Measurements from ENCODE around the gene ERP44.

DNA sequence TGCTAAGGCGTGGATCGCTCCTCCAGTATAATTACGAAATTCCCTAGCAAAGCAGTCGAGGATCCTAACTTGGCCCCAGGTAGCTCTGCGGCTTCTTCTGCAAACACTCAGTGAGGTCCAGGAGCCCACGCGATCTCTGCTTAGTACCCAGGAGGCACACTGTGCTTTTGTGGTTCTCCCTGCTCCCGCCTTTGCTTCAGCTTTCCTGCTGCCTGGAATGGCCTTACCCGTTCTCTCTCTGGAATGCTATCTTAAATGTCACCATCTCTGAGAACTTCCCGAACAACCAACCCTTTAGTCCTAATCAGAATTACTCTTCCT lies 882 bp upstream of the ERP44 start:
- TF ChIP-seq HDGF (IDR thresholded peaks at IDR 0.05; ENCODE audit: borderline replicate concordance) (no peak), FOXM1 (IDR thresholded peaks at IDR 0.05; ENCODE audit: borderline replicate concordance) (no peak), BHLHE40 (IDR thresholded peaks at IDR 0.05; ENCODE audit: borderline replicate concordance) (no peak), ZNF384 (IDR thresholded peaks at IDR 0.05) (no peak)

Data from HEK293T (cell line).